ENCODE data around the gene KIR2DL3.
"Not testable (repeated sequence)": the region's sequence is repeated elsewhere in the genome, so short reads cannot be mapped to it uniquely, and the experiment has no call there.

- not testable (repeated sequence) for TF ChIP-seq CTCF (conservative IDR thresholded peaks at IDR 0.05); EZH2 (IDR thresholded peaks at IDR 0.05; ENCODE audit: low read depth)
These were observed 39.5 kb downstream of the KIR2DL3 start for GRCh38 chr19:54777851-54778250.

All from PC-9 (cell line).